Neural cell (in vitro differentiated cells): ENCODE data around the gene CLTC.

Experiments used
- CTCF ChIP-seq: fragments of 450-650 bp; IDR thresholded peaks from 2 replicates; pipeline ENCODE4 v1.5.1; 2014; ENCODE audit warnings: antibody characterized with exemption, mild to moderate bottlenecking, moderate library complexity; ENCODE audit not compliant: poor library complexity, severe bottlenecking
- EZH2 ChIP-seq: fragments of 200-600, 300-800 bp; shearing (Covaris generic), sonication (generic); IDR thresholded peaks from 2 replicates; pipeline ENCODE4 v1.6.1; 2014; ENCODE audit warnings: antibody characterized with exemption, low read length, borderline replicate concordance, mild to moderate bottlenecking; ENCODE audit not compliant: insufficient read depth, poor library complexity, severe bottlenecking
- MXI1 ChIP-seq: fragments of 450-650 bp; conservative IDR thresholded peaks from 2 replicates; pipeline ENCODE4 v1.6.1; 2014; ENCODE audit warnings: antibody characterized with exemption, mild to moderate bottlenecking; ENCODE audit not compliant: poor library complexity, severe bottlenecking
- POLR2AphosphoS5 ChIP-seq: IDR thresholded peaks from 2 replicates; pipeline ENCODE4 v1.6.1; 2012
- RAD21 ChIP-seq: fragments of 450-650 bp; conservative IDR thresholded peaks from 2 replicates; pipeline ENCODE4 v1.6.1; 2014; ENCODE audit warnings: antibody characterized with exemption, mild to moderate bottlenecking, moderate library complexity
- REST ChIP-seq: IDR thresholded peaks from 2 replicates; pipeline ENCODE4 v1.6.1; 2012; ENCODE audit warnings: borderline replicate concordance
- SMC3 ChIP-seq: fragments of 450-650 bp; conservative IDR thresholded peaks from 2 replicates; pipeline ENCODE4 v1.6.1; 2014; ENCODE audit warnings: antibody characterized with exemption, mild to moderate bottlenecking, moderate library complexity; ENCODE audit not compliant: poor library complexity
- TAF1 ChIP-seq: IDR thresholded peaks from 2 replicates; pipeline ENCODE4 v1.6.1; 2012; ENCODE audit warnings: low read depth

GRCh38 chr17:59733697-59734096 lies 114.0 kb downstream of the CLTC start:
- TF ChIP-seq CTCF (no peak), RAD21 (no peak), TAF1 (no peak), REST (no peak), EZH2 (no peak), SMC3 (no peak), POLR2AphosphoS5 (no peak), MXI1 (no peak)
